Thyroid gland (tissue), 4 donors: ENCODE results near the gene HNRNPL.

Experiments used
- CTCF ChIP-seq, 6 experiments: fragments of 200-600 bp in 3 of 6; fragments of 450-650 bp in 3 of 6; sonication (generic) in 3 of 6; IDR thresholded peaks; one replicate each; pipeline ENCODE4 v1.5.1; 2016 to 2019; ENCODE audit warnings: antibody characterized with exemption in 6 of 6, mild to moderate bottlenecking in 2 of 6, inconsistent platforms in 1 of 6, moderate library complexity in 1 of 6
- POLR2A ChIP-seq, 2 donors: fragments of 450-650 bp; IDR thresholded peaks; one replicate each; pipeline ENCODE4 v1.6.1; 2017; ENCODE audit warnings: antibody characterized with exemption in 2 of 2, mild to moderate bottlenecking in 2 of 2, moderate library complexity in 1 of 2

GRCh38 chr19:38869836-38870607 lies 20.2 kb upstream of the HNRNPL start:
- TF ChIP-seq CTCF (IDR thresholded peaks at IDR 0.05) (peak; percentile 50 to 92 (median 88)), POLR2A (IDR thresholded peaks at IDR 0.05) (no peak)
